HG02852 (cell line): ENCODE measurements around the gene UGT1A6.
"Not testable (repeated sequence)": the region's sequence is repeated elsewhere in the genome, so short reads cannot be mapped to it uniquely, and the experiment has no call there.

ENCODE experiments used
- ATAC-seq: cut with Tn5 transposase; IDR thresholded peaks from one replicate; pipeline ENCODE4 v1.9.1; 2021; ENCODE audit warnings: mild to moderate bottlenecking, moderate library complexity; ENCODE audit not compliant: unreplicated experiment

The UGT1A6 gene

DNA sequence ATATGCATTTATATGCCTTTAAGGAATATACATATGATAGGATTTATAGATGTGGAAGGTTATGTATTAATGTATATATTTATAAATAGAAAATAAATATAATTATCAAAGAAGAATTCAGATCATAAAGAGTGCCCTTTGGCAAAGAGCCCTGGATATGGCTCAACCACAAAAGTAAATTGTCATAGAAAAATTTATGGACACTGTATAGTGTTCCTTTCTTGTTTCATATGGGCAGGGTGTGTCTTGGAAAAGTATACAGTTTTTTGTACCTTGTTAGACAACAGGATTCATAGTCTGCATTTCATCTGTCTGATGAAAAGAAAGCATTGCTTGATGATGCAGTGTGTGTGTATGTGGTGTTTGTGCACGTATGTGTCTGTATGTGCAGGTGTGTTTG lies 8.1 kb upstream of the UGT1A6 start:
- ATAC-seq, result no peak

DNA sequence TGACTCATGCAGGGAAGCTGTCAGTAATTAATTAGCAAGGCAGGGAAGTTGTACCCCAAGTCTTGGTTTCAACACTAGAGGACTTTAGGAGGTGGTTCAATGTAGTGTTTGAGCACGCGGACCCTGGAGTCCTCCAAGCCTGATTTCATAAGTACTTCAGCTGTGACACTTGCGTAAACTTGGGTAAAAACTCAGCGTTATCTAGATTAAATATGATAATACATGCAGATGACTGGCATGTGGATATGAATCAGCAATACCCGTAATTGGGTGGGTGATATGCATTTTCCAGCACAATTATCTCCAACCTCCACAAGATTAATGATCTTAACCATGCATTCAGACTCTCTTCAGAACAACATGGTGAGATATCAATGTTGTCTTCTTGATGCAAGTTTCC lies 5.8 kb upstream of the UGT1A6 start:
- ATAC-seq, result no peak

GRCh38 chr2:233688341-233688740 lies 4.3 kb upstream of the UGT1A6 start:
- no peak for ATAC-seq

DNA sequence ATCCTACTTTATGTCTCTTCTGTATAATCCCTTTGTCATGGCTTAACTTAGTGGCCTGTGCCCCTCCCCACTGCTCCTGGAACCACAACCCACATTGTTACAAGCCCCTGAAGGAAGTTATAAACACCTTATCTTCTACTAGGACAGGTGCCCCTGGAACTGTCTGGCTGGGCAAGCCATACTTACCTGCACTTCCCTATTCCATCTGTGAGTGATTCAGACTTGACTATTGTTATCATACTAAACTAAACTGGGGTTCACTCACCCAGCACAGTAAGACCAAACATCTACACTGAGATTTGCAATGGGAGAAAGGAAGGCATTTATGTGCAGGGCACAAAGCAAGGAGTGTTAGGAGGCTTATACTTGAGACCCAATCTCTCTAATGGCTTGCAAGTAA lies 3.7 kb upstream of the UGT1A6 start:
- ATAC-seq, result no peak

DNA sequence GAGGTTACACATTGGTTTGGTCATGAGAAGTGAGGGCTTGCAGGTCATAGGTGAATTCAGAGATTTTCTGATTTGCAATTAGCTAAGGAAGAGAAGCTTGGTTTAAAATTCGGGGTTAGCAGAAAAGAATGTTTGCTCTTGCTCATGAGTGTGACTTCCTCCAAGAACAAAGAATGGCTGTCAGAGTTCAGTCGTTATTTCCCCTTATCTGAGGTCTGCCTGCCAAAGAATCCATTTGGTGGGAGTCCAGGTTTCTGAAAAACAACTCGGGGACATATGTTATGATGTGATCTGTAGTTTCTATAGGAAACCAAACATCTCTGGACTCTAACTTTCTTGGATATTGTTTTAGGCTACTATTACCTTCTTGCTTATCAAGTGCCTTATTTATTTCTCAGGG lies 3.2 kb upstream of the UGT1A6 start:
- ATAC-seq, result no peak

GRCh38 chr2:233690444-233690843 lies 2.2 kb upstream of the UGT1A6 start:
- ATAC-seq, result no peak

DNA sequence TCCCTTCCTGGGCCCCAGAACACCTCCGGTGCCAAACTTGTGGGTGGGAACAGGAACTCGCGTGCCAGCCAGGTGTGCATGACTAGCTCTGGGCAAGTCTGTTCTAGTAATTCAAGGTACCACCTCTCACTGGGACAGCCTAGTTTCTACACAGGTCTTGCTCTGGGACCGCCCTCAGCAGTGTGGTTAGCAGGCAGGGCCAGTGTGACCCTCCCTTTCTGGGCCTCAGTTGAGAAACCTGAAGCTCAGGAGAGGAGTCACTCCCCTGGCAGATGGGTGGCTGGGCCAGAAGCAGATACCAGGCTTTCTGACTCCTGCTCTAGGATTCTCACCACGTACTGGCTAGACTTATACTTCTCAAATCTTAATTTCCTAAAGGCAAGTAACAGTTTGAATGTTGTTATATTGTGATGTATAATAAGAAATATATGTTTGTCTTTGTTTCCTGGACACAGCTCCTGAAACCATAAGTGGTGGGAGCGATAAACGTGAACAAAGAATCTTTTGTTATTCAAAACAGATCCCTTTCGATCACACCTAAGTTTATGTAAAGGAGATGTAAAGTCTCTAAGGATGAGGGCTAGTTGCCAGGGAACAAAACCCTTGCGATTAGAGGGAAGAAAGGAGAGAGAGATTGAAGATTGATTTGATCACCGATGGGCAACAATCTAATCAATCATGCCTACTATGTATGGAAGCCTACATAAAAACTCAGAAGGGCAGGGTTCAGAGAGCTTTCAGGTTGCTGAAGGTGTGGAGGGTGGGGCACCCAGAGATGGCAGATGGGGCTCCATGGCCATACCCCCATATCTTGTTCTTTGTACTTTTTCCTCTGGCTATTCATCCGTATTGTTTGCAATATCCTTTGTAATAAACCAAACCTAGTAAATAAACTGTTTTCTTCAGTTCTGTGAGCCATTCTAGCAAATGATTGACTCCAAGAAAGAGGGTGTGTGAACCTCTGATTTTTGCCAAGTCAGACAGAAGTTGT lies 952 bp upstream of the UGT1A6 start:
- no peak for ATAC-seq

DNA sequence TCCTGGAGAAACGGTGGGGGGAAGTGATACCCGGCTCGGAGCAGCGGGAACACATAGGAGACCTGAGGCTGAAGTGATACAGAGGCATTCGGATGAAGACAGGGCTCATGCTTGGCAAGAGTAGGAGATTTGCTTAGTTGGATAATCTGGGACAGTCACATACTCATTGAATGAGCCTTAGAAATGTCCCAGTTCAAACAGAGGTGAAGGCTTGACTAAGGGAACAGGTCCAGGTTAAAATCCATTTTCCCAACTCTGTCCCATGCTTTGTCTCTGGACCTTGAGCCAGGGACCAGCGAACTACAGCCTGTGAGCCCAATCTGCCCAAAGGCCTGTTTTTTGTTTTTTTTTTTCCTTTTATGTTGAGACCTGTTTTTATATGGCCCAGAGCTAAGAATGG lies 1.3 kb downstream of the UGT1A6 start:
- ATAC-seq, result no peak

DNA sequence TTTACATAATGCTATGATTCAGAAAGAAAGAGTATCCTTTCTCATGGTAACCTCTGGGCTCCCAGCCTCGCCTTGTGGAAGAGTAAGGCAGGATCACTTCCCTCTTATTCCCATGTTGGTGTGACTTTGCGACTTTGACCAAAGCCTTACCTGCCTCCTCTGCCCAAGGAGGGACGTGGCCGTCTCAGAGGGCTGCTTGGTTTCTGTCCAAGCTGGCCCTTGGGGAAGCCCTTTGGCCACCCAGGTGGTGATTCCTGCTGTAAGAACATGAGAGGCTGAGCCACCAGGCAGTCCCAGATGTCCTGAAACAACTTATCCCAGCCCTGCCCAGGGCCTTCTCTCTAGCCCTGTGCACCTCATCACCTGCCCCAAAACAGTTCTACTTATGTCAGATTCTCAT lies 6.0 kb downstream of the UGT1A6 start:
- no peak for ATAC-seq

DNA sequence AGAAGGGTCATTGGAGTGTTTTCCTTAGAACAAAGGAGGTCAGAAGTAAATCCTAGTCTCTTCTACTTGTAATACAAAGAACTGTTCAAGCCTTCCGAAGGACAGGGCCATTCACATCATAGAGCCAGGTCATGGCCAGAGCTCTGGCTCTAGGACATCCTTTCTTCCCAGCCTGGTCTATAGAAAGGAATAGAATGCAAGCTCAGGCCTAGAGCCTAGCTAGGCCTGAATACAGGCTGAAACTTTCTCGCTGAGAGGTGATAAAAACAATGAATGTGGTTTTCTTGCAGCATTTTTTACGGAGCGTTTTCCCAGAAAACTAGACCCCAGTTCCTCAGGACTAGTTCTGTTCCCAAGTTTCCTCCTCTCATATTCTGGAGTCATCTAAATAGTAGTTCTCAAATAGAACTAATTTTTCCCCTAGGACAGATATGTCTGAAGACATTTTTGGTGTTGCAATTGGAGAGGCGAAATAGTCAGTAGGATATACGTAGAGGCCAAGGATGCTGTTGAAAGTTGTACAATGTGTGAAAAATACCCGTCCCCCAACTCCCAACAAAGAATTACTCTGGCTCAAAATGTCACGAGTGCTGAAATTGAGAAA lies 6.8 kb downstream of the UGT1A6 start:
- ATAC-seq, result no peak

GRCh38 chr2:233700028-233700635 lies 7.4 kb downstream of the UGT1A6 start:
- no peak for ATAC-seq

DNA sequence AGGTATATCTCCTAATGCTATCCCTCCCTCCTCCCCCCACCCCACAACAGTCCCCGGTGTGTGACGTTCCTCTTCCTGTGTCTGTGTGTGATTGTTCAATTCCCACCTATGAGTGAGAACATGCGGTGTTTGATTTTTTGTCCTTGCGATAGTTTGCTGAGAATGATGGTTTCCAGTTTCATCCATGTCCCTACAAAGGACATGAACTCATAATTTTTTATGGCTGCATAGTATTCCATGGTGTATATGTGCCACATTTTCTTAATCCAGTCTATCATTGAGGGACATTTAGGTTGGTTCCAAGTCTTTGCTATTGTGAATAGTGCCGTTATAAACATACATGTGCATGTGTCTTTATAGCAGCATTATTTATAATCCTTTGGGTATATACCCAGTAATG lies 8.2 kb downstream of the UGT1A6 start:
- not testable (repeated sequence) for ATAC-seq

- ATAC-seq, result no peak
Measured at GRCh38 chr2:233702238-233702637, 9.5 kb downstream of the UGT1A6 start.

GRCh38 chr2:233705911-233706506 lies 13.3 kb downstream of the UGT1A6 start:
- ATAC-seq, result no peak

- ATAC-seq, result no peak
Measured at GRCh38 chr2:233706720-233707119, 14.0 kb downstream of the UGT1A6 start.

- ATAC-seq, result no peak
Measured at GRCh38 chr2:233707940-233708644, 15.4 kb downstream of the UGT1A6 start.

DNA sequence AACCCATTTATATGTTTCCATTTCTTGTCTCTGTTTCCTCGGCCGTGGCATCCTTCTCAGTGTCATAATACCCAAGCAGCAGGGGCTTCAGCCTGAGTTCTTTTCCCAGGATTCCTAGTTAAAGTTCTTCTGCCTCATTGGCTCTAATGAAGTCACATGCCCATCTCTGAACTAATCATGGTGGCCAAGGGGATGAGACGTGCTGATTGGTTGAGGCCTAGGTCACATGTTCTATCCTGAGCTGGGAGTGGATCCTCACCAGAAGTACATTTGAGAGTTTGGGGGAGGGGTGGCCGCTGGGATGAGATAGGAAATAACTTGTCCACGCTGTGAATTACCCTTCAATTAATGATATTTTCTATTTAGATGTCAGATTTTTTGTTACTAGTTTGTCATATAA lies 16.3 kb downstream of the UGT1A6 start:
- no peak for ATAC-seq

DNA sequence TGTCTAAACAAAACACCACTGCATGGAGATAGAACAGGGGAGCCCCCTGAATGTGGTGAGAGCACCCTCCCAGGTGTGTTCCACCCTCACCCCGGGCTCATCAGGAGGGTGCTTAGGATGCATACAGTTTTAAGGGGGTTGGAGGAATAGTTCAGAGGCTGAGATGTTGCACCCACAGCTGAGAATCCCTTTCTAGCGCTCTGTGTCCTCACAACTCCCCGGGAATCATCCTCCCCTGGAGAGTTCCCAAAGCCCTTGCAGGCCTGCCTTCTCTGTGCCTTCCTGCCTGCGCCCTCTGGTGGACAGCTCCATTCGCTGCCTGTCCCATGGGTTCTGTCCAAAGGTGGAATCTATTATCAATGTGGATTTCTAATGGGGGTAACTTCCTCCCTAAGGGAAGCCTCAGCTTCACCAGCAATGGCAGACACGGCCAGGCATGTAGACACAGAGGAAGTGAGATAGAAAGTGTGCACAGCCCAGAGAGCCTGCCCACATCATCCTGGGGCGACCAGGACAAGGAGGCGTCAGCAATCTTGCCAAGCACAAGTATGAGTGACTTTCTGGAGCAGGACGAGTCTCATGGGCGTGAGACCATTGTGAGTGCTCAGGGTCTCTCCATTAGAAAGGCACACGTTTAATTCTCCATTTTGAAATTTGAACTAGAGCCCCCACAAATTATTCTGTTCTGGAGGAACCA lies 18.8 kb downstream of the UGT1A6 start:
- ATAC-seq, result no peak

DNA sequence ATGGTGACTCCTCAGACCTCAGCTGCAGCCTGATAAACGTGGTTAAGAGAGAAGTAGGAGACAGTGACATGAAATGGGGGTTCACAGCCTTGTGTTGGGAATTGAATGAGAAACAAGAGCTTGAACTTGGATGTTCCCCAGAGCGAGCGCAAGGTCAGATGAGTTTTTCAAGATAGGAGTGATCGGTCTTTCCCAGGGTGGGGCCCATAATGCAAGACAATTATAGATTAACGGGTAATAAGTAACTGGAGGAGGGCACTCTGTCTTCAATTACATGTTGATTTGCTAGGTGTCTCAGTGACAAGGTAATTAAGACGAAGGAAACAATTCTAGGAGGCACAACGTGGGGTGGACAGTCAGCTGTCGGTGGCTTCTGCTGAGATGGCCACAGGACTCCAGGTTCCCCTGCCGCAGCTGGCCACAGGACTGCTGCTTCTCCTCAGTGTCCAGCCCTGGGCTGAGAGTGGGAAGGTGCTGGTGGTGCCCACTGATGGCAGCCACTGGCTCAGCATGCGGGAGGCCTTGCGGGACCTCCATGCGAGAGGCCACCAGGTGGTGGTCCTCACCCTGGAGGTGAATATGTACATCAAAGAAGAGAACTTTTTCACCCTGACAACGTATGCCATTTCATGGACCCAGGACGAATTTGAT lies 20.0 kb downstream of the UGT1A6 start, which contains the start of gene UGT1A5:
TSS of gene UGT1A5 (plus strand) at position 297 of the 651 bp plus-strand sequence. CDS start at position 382, 85 bp downstream.
- no peak for ATAC-seq

DNA sequence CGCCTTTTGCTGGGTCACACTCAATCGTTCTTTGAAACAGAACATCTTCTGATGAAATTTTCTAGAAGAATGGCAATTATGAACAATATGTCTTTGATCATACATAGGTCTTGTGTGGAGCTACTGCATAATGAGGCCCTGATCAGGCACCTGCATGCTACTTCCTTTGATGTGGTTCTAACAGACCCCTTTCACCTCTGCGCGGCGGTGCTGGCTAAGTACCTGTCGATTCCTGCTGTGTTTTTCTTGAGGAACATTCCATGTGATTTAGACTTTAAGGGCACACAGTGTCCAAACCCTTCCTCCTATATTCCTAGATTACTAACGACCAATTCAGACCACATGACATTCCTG lies 20.5 kb downstream of the UGT1A6 start:
- ATAC-seq, result no peak
